RWPE1 (cell line): ENCODE data around the gene CSNK2A1.
A peak's percentile ranks its signal among the peaks of the same experiment; 100 is the strongest.
"Not testable (repeated sequence)": the region's sequence is repeated elsewhere in the genome, so short reads cannot be mapped to it uniquely, and the experiment has no call there.

Experiments used
- CTCF ChIA-PET: fragments of 350-600 bp; sonication (Branson Sonifier 250); formaldehyde crosslinking; extraction: SDS; loops from one replicate; lab custom pipeline; 2021; lab: Yijun Ruan, JAX
- POLR2A ChIA-PET: fragments of 400-600 bp; formaldehyde crosslinking; extraction: SDS; loops from one replicate; lab custom pipeline; 2020; ENCODE audit warnings: antibody characterized with exemption; ENCODE audit not compliant: low non-redundant PET; lab: Yijun Ruan, JAX
- DNase-seq: peaks from one replicate; pipeline ENCODE4 v3.0.0; 2012; ENCODE audit warnings: low spot score
- H3K27ac ChIP-seq: fragments of 450-650 bp; 2 replicates; pipeline ENCODE4 v1.5.1; 2017
- TF ChIP-seq, protein P1 (sequence below): fragments of 450-650 bp; conservative IDR thresholded peaks from 2 replicates; pipeline ENCODE4 v1.5.1; 2017; ENCODE audit warnings: low read depth, mild to moderate bottlenecking

The CSNK2A1 gene

DNA sequence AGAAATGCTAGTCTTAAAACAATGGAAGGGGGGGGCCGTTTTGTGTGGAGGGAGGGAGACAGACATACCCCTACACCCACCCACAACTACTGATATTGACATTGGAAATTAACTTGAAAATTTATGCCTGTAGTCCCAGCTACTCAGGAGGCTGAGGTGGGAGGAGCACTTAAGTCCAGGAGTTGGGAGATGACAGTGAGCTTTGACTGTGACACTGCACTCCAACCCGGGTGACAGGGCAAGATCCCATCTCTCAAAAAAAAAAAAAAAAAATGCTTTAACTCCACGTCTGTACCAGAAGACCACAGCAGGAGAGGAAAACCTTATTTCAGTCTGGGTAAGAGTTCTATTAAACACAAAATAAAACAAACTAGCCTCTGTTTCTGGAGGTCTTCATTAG is 83.4 kb downstream of the CSNK2A1 start:
- no peak for DNase-seq
- TF ChIP-seq, protein P1, sequence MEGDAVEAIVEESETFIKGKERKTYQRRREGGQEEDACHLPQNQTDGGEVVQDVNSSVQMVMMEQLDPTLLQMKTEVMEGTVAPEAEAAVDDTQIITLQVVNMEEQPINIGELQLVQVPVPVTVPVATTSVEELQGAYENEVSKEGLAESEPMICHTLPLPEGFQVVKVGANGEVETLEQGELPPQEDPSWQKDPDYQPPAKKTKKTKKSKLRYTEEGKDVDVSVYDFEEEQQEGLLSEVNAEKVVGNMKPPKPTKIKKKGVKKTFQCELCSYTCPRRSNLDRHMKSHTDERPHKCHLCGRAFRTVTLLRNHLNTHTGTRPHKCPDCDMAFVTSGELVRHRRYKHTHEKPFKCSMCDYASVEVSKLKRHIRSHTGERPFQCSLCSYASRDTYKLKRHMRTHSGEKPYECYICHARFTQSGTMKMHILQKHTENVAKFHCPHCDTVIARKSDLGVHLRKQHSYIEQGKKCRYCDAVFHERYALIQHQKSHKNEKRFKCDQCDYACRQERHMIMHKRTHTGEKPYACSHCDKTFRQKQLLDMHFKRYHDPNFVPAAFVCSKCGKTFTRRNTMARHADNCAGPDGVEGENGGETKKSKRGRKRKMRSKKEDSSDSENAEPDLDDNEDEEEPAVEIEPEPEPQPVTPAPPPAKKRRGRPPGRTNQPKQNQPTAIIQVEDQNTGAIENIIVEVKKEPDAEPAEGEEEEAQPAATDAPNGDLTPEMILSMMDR: no peak
- ChIA-PET CTCF (interaction anchor here (0.6 to 0.7 kb wide), 2 partner anchors 160 to 562 kb away, joined by 4 to 5 read pairs; no protein-coding TSS in a partner anchor), POLR2A (no interaction called here)
- H3K27ac ChIP-seq: no peak overlapping the region

DNA sequence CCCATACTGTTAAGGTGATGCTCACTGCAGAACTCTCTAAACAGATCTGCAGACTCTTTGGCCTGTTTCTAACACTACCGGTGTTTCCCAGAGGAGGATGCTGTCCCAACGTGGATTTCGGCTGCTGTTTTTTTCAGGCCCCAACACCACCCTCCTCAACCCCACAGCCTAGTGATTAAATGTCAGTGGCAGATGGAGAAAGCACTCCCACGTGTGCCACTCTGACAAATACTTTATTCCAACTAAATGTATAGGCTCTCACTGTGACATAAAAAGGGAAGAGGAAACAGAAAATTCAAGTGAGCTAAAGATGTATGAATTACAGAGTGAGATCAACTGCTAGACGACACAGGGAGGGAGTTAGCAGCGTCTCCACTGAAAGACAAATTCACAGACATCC is 84.8 kb downstream of the CSNK2A1 start:
- H3K27ac ChIP-seq: no peak overlapping the region
- TF ChIP-seq, protein P1: no peak
- ChIA-PET POLR2A (no interaction called here), CTCF (no interaction called here)
- no peak for DNase-seq

DNA sequence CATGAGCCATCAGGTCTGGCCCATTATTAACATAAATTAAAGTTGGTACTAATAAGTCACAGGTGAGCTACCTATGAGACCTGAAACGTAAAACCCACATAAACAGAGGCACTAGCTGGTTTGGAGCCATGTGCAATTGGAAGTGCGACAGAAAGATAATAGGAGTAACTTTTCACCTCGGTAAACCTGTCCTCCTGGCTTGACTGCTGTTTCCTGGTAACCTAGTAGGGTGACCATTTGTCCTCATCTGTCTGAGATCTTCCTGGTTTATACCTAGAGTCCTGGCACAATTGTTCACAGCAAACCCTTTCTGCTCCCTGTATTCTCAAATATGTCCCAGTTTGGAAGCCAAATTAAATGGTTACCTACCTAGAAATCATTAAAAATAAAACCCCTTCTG is 88.6 kb downstream of the CSNK2A1 start:
- POLR2A ChIA-PET: no interaction called here

DNA sequence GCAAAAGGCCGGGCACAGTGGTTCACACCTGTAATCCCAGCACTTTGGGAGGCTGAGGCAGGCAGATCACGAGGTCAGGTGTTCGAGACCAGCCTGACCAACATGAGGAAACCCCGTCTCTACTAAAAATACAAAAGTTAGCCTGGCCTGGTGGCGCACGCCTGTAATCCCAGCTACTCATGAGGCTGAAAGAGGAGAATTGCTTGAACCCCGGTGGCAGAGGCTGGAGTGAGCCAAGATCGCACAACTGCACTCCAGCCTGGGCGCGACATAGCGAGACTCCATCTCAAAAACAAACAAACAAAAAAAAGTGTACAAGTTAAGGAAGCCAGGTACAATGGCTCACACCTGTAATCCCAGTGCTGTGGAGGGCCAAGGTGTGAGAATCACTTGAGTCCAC is 91.6 kb downstream of the CSNK2A1 start:
- peak overlapping the region; percentile 6 for H3K27ac ChIP-seq
- POLR2A ChIA-PET, DNase-seq, CTCF ChIA-PET: not testable (repeated sequence)

More for the DNA sequence above, 88.6 kb downstream of the CSNK2A1 start:
- CTCF ChIA-PET: interaction anchor here (0.7 kb wide), 1 partner anchor 20 kb away, joined by 4 read pairs; no protein-coding TSS in a partner anchor
- no peak overlapping the region for H3K27ac ChIP-seq
- no peak for DNase-seq
- TF ChIP-seq, protein P1: no peak

DNA sequence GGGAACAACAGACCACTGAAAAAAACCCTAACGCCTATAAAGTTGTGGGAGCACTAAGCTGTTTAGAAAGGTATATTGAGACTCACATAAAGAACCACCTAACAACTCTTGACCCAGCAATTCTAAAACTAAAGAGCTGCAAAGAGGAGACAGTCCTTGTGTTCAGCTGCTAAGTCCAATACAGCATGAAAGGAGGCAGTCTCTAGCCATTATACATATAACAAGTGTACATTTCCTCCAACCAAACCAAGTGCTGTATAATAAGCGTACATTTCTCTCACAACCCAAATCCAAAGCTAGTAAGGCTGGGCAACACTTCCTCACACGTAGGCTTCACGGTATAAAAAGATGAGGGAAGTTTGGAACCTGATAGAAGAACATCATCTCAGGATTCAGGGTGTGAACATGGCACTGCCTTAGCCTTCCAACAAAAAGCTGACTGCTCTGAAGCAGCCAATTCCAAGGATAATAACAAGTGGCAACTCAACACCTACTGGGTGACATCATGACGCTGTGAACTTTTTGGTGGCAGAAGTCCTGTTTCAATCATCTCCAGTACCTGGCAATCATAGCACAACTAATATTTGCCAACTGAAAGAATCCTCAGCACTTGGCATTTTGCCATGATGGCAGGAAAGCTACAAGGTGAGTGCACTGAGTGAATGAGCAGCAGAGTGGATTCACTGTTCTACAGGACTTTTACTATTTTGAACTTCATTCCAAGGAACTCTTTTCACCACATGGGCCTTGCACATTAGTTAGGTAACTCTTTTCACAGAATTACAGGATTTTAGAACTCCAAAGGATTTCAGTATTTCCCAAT is 97.9 kb downstream of the CSNK2A1 start:
- no peak for DNase-seq
- ChIA-PET CTCF (interaction anchor here (0.6 kb wide), 1 partner anchor 1229 kb away, joined by 3 read pairs; no protein-coding TSS in a partner anchor), POLR2A (interaction anchor here (0.5 kb wide), 1 partner anchor 11 kb away, joined by 4 read pairs; no protein-coding TSS in a partner anchor)
- H3K27ac ChIP-seq: peak overlapping the region; percentile 39; the same call in 1 of the 2 replicates
- TF ChIP-seq, protein P1: no peak

DNA sequence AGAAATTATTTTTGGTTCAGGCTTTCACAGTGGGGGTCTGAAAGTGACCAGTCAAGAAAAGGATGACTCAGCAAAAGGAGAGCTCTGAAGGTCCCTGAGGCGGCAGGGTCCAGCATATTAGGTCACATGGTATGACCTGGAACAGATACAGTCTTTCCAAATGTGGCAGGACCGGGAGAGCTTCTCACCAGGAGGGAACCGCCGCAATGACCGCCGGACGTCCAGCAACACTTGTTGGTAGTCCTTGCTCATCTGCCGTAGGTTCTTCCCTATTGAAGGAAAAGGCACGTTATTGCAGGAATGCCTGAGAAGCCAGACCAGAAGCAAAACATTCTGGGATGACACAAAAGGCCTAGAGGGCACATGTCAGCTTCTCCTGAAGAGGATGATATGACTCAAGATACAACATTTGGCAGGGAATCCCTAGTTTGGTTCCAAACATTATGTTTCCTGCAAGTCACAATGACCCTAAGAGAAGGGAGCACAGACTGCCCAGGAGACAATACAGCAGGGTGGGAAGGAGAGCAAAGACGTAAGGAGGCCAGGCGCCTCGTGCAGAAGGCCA is 98.6 kb downstream of the CSNK2A1 start:
- CTCF ChIA-PET: no interaction called here
- TF ChIP-seq, protein P1: no peak
- peak overlapping the region; percentile 39 for H3K27ac ChIP-seq
- DNase-seq: no peak
- POLR2A ChIA-PET: interaction anchor here (0.5 to 0.6 kb wide), 2 partner anchors 12 to 200 kb away, joined by 4 to 9 read pairs; no protein-coding TSS in a partner anchor
